Measurements from ENCODE around the gene CFAP100.

Gene CFAP100

DNA sequence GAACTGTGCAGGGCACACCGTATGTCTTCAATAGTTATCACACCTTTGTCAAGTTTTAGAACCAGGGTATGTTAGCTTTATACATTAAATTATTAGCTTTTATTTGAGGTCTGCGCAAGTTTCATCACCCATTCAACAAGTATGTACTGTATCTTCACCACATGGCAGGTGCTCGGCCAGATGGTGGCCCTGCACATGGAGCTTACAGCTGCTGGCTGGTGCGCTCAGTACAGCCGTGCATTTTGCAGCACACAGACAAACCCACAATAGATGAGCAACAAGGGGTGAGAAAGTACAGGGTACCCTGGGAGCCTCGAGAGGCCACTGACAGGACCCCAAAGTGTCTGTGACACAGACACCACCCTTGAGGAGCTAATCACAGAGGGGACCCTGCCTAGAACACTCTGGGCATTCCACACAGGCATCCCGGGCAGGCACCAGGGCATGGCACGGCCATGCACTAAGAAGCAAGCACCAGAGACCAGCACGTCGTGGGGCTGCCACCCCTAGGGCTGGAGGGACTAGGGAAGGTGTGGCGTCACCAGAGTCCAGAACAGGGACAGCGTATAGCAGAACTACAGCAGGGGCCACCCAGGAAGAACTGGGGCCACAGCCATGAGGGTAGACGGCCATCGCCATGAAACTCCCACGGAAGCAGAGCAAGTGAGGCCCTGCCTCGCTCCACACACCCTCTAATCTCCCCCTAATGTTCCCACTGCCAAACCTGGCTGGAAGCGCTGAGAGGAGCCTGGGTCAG, 53.6 kb downstream of the CFAP100 start:
- TF ChIP-seq YY2 (tag by site-specific recombination; IDR thresholded peaks at IDR 0.05) (no peak), KLF10 (tag by site-specific recombination; IDR thresholded peaks at IDR 0.05) (no peak), ZNF239 (tag by site-specific recombination; IDR thresholded peaks at IDR 0.05) (no peak), ZNF660 (tag by site-specific recombination; IDR thresholded peaks at IDR 0.05) (no peak)
- TF ChIP-seq, protein P1, sequence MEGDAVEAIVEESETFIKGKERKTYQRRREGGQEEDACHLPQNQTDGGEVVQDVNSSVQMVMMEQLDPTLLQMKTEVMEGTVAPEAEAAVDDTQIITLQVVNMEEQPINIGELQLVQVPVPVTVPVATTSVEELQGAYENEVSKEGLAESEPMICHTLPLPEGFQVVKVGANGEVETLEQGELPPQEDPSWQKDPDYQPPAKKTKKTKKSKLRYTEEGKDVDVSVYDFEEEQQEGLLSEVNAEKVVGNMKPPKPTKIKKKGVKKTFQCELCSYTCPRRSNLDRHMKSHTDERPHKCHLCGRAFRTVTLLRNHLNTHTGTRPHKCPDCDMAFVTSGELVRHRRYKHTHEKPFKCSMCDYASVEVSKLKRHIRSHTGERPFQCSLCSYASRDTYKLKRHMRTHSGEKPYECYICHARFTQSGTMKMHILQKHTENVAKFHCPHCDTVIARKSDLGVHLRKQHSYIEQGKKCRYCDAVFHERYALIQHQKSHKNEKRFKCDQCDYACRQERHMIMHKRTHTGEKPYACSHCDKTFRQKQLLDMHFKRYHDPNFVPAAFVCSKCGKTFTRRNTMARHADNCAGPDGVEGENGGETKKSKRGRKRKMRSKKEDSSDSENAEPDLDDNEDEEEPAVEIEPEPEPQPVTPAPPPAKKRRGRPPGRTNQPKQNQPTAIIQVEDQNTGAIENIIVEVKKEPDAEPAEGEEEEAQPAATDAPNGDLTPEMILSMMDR (tag by site-specific recombination; IDR thresholded peaks at IDR 0.05), result no peak
- Histone ChIP-seq H3K27ac (ENCODE audit: extremely low read depth, low read depth, low read length) (no peak overlapping the region), H3K9me3 (ENCODE audit: control insufficient read depth, insufficient read depth, low read depth, low read length) (no peaks in the 10 kb centered on the region), H3K4me1 (ENCODE audit: control insufficient read depth, insufficient read depth, low read length) (no peaks in the 10 kb centered on the region), H3K36me3 (ENCODE audit: control insufficient read depth in 2 of 2, insufficient read depth in 1 of 2, low read length in 2 of 2) (peaks cover 5 to 73% of the 10 kb centered on the region in 2 experiments; a peak in 2 of 3 replicates), H3K4me3 (ENCODE audit: low read depth, low read length) (no peak overlapping the region)
- CTCF ChIA-PET, result interaction anchor here (0.6 to 1.2 kb wide), 2 partner anchors 191 to 755 kb away, joined by 3 to 6 read pairs; no protein-coding TSS in a partner anchor
- POLR2A ChIA-PET, result no interaction called here

GRCh38 chr3:126448893-126449180, 54.1 kb downstream of the CFAP100 start:
- TF ChIP-seq ZNF677 (tag by site-specific recombination; IDR thresholded peaks at IDR 0.05) (no peak), ZNF558 (tag by site-specific recombination; IDR thresholded peaks at IDR 0.05) (no peak), ZNF658 (tag by site-specific recombination; IDR thresholded peaks at IDR 0.05) (no peak), SALL2 (tag by site-specific recombination; IDR thresholded peaks at IDR 0.05; ENCODE audit: borderline replicate concordance) (no peak), ZNF391 (tag by site-specific recombination; IDR thresholded peaks at IDR 0.05; ENCODE audit: borderline replicate concordance, low read depth) (no peak), ZNF302 (tag by site-specific recombination; IDR thresholded peaks at IDR 0.05; ENCODE audit: low read depth) (no peak), PRDM4 (tag by site-specific recombination; IDR thresholded peaks at IDR 0.05) (no peak), ZNF639 (tag by site-specific recombination; IDR thresholded peaks at IDR 0.05) (no peak), ZNF280D (tag by site-specific recombination; IDR thresholded peaks at IDR 0.05) (no peak)
- TF ChIP-seq, protein P2, sequence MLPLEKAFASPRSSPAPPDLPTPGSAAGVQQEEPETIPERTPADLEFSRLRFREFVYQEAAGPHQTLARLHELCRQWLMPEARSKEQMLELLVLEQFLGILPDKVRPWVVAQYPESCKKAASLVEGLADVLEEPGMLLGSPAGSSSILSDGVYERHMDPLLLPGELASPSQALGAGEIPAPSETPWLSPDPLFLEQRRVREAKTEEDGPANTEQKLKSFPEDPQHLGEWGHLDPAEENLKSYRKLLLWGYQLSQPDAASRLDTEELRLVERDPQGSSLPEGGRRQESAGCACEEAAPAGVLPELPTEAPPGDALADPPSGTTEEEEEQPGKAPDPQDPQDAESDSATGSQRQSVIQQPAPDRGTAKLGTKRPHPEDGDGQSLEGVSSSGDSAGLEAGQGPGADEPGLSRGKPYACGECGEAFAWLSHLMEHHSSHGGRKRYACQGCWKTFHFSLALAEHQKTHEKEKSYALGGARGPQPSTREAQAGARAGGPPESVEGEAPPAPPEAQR (tag by site-specific recombination; IDR thresholded peaks at IDR 0.05), result no peak
- H3K4me1 ChIP-seq (ENCODE audit: control insufficient read depth, insufficient read depth, low read length), result no peaks in the 10 kb centered on the region
- POLR2A ChIA-PET, result no interaction called here

More at GRCh38 chr3:126448893-126449180, 54.1 kb downstream of the CFAP100 start:
- no peak overlapping the region for H3K27ac ChIP-seq (ENCODE audit: extremely low read depth, low read depth, low read length)
- no peaks in the 10 kb centered on the region for H3K9me3 ChIP-seq (ENCODE audit: control insufficient read depth, insufficient read depth, low read depth, low read length)
- H3K36me3 ChIP-seq (ENCODE audit: control insufficient read depth in 2 of 2, insufficient read depth in 1 of 2, low read length in 2 of 2), result peaks cover 5 to 77% of the 10 kb centered on the region in 2 experiments; a peak in 2 of 3 replicates
- no peak overlapping the region for H3K4me3 ChIP-seq (ENCODE audit: low read depth, low read length)
- CTCF ChIA-PET, result interaction anchor here (0.6 kb wide), 1 partner anchor 755 kb away, joined by 6 read pairs; no protein-coding TSS in a partner anchor
